Neural crest cell (in vitro differentiated cells): Measurements from ENCODE around the gene DYNC1I1. TPM values are rescaled to one million over a fixed set of nuclear protein-coding genes. Genes with fewer than 3 reads are reported as not detected.

Source experiments
- DNase-seq: peaks from one replicate; pipeline ENCODE4 v3.0.0; 2021; ENCODE audit warnings: low read depth, mixed read lengths, low spot score
- H3K27ac Mint-ChIP-seq: one replicate; pipeline ENCODE4 v1.8.0; 2021; ENCODE audit warnings: mild to moderate bottlenecking, mixed read lengths; ENCODE audit not compliant: unreplicated experiment
- H3K27me3 Mint-ChIP-seq: 2 replicates; pipeline ENCODE4 v1.8.0; 2021; ENCODE audit warnings: low read depth, mild to moderate bottlenecking, mixed read lengths
- H3K36me3 Mint-ChIP-seq: 2 replicates; pipeline ENCODE4 v1.8.0; 2021; ENCODE audit warnings: low read depth, mild to moderate bottlenecking, mixed read lengths
- H3K4me1 Mint-ChIP-seq: 2 replicates; pipeline ENCODE4 v1.8.0; 2021; ENCODE audit warnings: mixed read lengths
- H3K4me3 Mint-ChIP-seq: one replicate; pipeline ENCODE4 v1.8.0; 2021; ENCODE audit warnings: mild to moderate bottlenecking, mixed read lengths
- H3K9me3 Mint-ChIP-seq: 2 replicates; pipeline ENCODE4 v1.8.0; 2021; ENCODE audit warnings: mixed read lengths
- CTCF ChIP-seq: fragments of 200-600 bp; sonication (generic); conservative IDR thresholded peaks from 2 replicates; pipeline ENCODE4 v1.5.0; 2021; ENCODE audit warnings: antibody characterized with exemption, mild to moderate bottlenecking
- total RNA-seq: library from RNA; stranded (reverse); gene quantifications from 2 replicates; pipeline ENCODE4 v1.2.1, GENCODE V29; 2021

The DYNC1I1 gene
- total RNA-seq, 1 donor from 2014 or later = 0.79 TPM

- no peaks in the 10 kb centered on the region for H3K4me1 Mint-ChIP-seq
- no peaks in the 10 kb centered on the region for H3K27me3 Mint-ChIP-seq
- no peak for TF ChIP-seq CTCF
- H3K4me3 Mint-ChIP-seq = no peak overlapping the region
- H3K27ac Mint-ChIP-seq = no peak overlapping the region
- no peak for DNase-seq
- H3K36me3 Mint-ChIP-seq = no peaks in the 10 kb centered on the region
- H3K9me3 Mint-ChIP-seq = peaks cover 2% of the 10 kb centered on the region
Measured at GRCh38 chr7:95737828-95738505, 34.4 kb upstream of the DYNC1I1 start.

GRCh38 chr7:95749044-95749443 lies 23.3 kb upstream of the DYNC1I1 start:
- Mint-ChIP-seq H3K27me3 (peaks cover 25% of the 10 kb centered on the region), H3K27ac (no peak overlapping the region), H3K9me3 (peaks cover 7% of the 10 kb centered on the region), H3K4me1 (no peaks in the 10 kb centered on the region), H3K36me3 (no peaks in the 10 kb centered on the region), H3K4me3 (no peak overlapping the region)
- TF ChIP-seq CTCF = no peak
- no peak for DNase-seq

GRCh38 chr7:95749515-95749914 lies 22.8 kb upstream of the DYNC1I1 start:
- Mint-ChIP-seq H3K4me3 (no peak overlapping the region), H3K36me3 (no peaks in the 10 kb centered on the region), H3K4me1 (no peaks in the 10 kb centered on the region), H3K27me3 (peaks cover 25% of the 10 kb centered on the region), H3K27ac (no peak overlapping the region), H3K9me3 (peaks cover 7% of the 10 kb centered on the region)
- no peak for TF ChIP-seq CTCF
- no peak for DNase-seq

GRCh38 chr7:95753440-95753839 lies 18.9 kb upstream of the DYNC1I1 start:
- Mint-ChIP-seq H3K27ac (no peak overlapping the region), H3K9me3 (peaks cover 7% of the 10 kb centered on the region), H3K4me3 (no peak overlapping the region), H3K27me3 (peaks cover 19% of the 10 kb centered on the region), H3K36me3 (no peaks in the 10 kb centered on the region), H3K4me1 (peaks cover 8% of the 10 kb centered on the region)
- DNase-seq = no peak
- no peak for TF ChIP-seq CTCF

- Mint-ChIP-seq H3K27me3 (peaks cover 9% of the 10 kb centered on the region), H3K4me3 (no peak overlapping the region), H3K4me1 (peaks cover 8% of the 10 kb centered on the region), H3K36me3 (no peaks in the 10 kb centered on the region), H3K9me3 (peaks cover 7% of the 10 kb centered on the region), H3K27ac (no peak overlapping the region)
- no peak for TF ChIP-seq CTCF
- no peak for DNase-seq
Measured at GRCh38 chr7:95755277-95755934, 16.9 kb upstream of the DYNC1I1 start.
